ENCODE measurements around the gene KCNJ1.
A peak's percentile ranks its signal among the peaks of the same experiment; 100 is the strongest.

Gene KCNJ1

GRCh38 chr11:128862406-128862805, 4.7 kb downstream of the KCNJ1 start:
- no peak for TF ChIP-seq CTCF (IDR thresholded peaks at IDR 0.05; ENCODE audit: control insufficient read depth, extremely low read depth, insufficient read depth)
- DNase-seq (ENCODE audit: low read depth) = no peak
- H3K4me3 ChIP-seq (ENCODE audit: low read depth, low read length) = no peak overlapping the region

- TF ChIP-seq CTCF (IDR thresholded peaks at IDR 0.05; ENCODE audit: control insufficient read depth, extremely low read depth, insufficient read depth) = no peak
- no peak overlapping the region for H3K4me3 ChIP-seq (ENCODE audit: low read depth, low read length)
- DNase-seq (ENCODE audit: low read depth) = no peak
These were observed 6.3 kb downstream of the KCNJ1 start for GRCh38 chr11:128860571-128861361.

- peak; percentile 8 for DNase-seq (ENCODE audit: low read depth)
- H3K4me3 ChIP-seq (ENCODE audit: low read depth, low read length) = no peak overlapping the region
- TF ChIP-seq CTCF (IDR thresholded peaks at IDR 0.05; ENCODE audit: control insufficient read depth, extremely low read depth, insufficient read depth) = peak; percentile 94
These were observed 7.3 kb downstream of the KCNJ1 start for GRCh38 chr11:128859563-128860441.

GRCh38 chr11:128857341-128857740, 9.8 kb downstream of the KCNJ1 start:
- TF ChIP-seq CTCF (IDR thresholded peaks at IDR 0.05; ENCODE audit: control insufficient read depth, extremely low read depth, insufficient read depth) = no peak
- no peak overlapping the region for H3K4me3 ChIP-seq (ENCODE audit: low read depth, low read length)
- no peak for DNase-seq (ENCODE audit: low read depth)

GRCh38 chr11:128856241-128856640, 10.9 kb downstream of the KCNJ1 start:
- no peak for DNase-seq (ENCODE audit: low read depth)
- H3K4me3 ChIP-seq (ENCODE audit: low read depth, low read length) = no peak overlapping the region
- TF ChIP-seq CTCF (IDR thresholded peaks at IDR 0.05; ENCODE audit: control insufficient read depth, extremely low read depth, insufficient read depth) = no peak

- H3K4me3 ChIP-seq (ENCODE audit: low read depth, low read length) = no peak overlapping the region
- no peak for DNase-seq (ENCODE audit: low read depth)
- no peak for TF ChIP-seq CTCF (IDR thresholded peaks at IDR 0.05; ENCODE audit: control insufficient read depth, extremely low read depth, insufficient read depth)
These were observed 12.3 kb downstream of the KCNJ1 start for GRCh38 chr11:128854841-128855240.

Measured in LNCaP clone FGC (cell line).